Nephron progenitor cell (in vitro differentiated cells): ENCODE measurements around the gene IL13RA1.

Experiments
- DNase-seq: peaks from one replicate; pipeline ENCODE4 v3.0.0; 2021
- H3K27ac Mint-ChIP-seq: 2 replicates; pipeline ENCODE4 v1.8.0; 2021; ENCODE audit warnings: mild to moderate bottlenecking, moderate library complexity, mixed read lengths
- H3K27me3 Mint-ChIP-seq: 2 replicates; pipeline ENCODE4 v1.8.0; 2021; ENCODE audit warnings: mild to moderate bottlenecking, low read depth, mixed read lengths; ENCODE audit not compliant: poor library complexity
- H3K36me3 Mint-ChIP-seq: 2 replicates; pipeline ENCODE4 v1.8.0; 2021; ENCODE audit warnings: low read depth, mixed read lengths
- H3K4me1 Mint-ChIP-seq: 2 replicates; pipeline ENCODE4 v1.8.0; 2021; ENCODE audit warnings: mixed read lengths
- H3K4me3 Mint-ChIP-seq: 2 replicates; pipeline ENCODE4 v1.8.0; 2021; ENCODE audit warnings: mild to moderate bottlenecking, moderate library complexity, mixed read lengths
- H3K9me3 Mint-ChIP-seq: 2 replicates; pipeline ENCODE4 v1.8.0; 2021; ENCODE audit warnings: mild to moderate bottlenecking, moderate library complexity, mixed read lengths
- TF ChIP-seq, protein P1 (sequence below): fragments of 200-600 bp; sonication (generic); IDR thresholded peaks from 2 replicates; pipeline ENCODE4 v1.5.0; 2021; ENCODE audit warnings: antibody characterized with exemption

Gene IL13RA1

DNA sequence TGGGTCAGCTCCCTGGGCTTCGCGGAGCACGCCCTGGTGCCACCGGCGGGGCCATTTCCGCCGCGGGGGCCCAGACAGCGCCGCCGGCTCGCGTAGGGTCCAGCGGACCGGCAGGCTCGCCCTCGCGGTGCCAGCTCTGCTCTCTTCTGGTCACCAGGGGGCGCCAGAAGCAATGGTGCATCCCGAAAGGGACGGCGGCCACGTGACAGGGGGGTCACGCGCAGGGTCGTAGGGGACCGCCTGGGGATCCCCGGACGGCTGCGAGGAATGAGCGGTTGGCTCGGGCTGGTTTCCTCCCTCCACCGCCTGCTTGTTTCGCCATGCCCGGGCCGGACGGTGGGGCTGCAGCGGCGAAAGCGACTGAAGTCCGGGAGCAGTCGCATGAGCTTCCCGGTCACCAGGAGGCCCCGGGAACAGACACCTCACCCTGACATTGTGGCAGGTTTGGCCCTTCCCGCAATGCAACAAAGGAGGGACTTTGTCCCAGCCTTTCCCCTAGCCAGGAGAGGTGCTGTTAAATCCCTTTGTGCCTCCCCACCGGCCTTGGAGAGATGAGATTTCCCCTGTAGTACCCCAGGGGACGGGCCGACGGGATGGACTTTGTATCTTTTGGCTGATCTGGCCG is 112.0 kb downstream of the IL13RA1 start:
- Mint-ChIP-seq H3K4me3 (peak overlapping the region; percentile 67), H3K9me3 (peaks cover 43% of the 10 kb centered on the region), H3K27ac (no peak overlapping the region), H3K27me3 (peaks cover 8% of the 10 kb centered on the region), H3K4me1 (no peaks in the 10 kb centered on the region), H3K36me3 (no peaks in the 10 kb centered on the region)
- TF ChIP-seq, protein P1, sequence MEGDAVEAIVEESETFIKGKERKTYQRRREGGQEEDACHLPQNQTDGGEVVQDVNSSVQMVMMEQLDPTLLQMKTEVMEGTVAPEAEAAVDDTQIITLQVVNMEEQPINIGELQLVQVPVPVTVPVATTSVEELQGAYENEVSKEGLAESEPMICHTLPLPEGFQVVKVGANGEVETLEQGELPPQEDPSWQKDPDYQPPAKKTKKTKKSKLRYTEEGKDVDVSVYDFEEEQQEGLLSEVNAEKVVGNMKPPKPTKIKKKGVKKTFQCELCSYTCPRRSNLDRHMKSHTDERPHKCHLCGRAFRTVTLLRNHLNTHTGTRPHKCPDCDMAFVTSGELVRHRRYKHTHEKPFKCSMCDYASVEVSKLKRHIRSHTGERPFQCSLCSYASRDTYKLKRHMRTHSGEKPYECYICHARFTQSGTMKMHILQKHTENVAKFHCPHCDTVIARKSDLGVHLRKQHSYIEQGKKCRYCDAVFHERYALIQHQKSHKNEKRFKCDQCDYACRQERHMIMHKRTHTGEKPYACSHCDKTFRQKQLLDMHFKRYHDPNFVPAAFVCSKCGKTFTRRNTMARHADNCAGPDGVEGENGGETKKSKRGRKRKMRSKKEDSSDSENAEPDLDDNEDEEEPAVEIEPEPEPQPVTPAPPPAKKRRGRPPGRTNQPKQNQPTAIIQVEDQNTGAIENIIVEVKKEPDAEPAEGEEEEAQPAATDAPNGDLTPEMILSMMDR, result peak; percentile 60
- peak; percentile 84 for DNase-seq
